ENCODE results near the gene PDIA5.

- TF ChIP-seq CTCF (IDR thresholded peaks at IDR 0.05; ENCODE audit: low read depth, low read length, missing input control) (no peak), JUND (IDR thresholded peaks at IDR 0.05) (no peak)
Measured at GRCh38 chr3:123139522-123139921, 72.7 kb downstream of the PDIA5 start.
